ENCODE measurements around the gene ADIPOQ. TPM values are rescaled to one million over a fixed set of nuclear protein-coding genes. Genes with fewer than 3 reads are reported as not detected.

ADIPOQ gene
- total and polyA plus RNA-seq, 2 of the 4 experiments (the other 2 are of a cell fraction): not detected

DNA sequence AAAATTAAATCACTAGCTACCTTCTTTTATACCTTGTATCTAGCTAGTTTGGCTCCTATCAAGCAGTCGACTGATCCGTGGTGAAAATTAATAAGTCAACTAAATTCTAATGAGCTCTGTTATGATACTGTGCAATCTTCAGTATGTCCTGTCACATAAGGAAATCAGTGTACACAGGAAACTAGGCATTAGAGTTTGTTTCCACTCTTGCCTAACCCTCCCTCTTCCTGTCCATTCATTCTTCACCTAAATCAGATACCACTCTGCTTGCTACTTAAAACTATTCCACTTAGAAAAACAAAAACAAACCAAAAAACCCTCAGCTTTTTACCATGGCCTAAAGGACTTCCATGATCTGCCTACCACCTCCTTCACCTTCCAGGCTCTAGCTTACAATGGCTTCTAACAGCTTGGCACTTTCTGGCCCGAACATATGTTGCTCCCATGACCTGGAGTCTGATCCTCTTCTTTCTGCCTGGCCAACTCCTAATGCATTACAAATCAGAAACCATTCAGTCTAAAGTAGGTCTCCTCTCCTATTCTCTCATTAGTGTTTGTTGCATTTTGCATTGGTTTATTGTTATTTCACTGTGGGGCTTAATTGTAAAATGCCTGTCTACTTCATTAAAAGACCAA, 44.2 kb upstream of the ADIPOQ start:
- in situ Hi-C loops (cut with MboI; ENCODE audit: low sequenced_read_pairs): no loop called here

More for the DNA sequence above, 44.2 kb upstream of the ADIPOQ start:
- no peak overlapping the region for H4K8ac ChIP-seq (ENCODE audit: low read depth in 2 of 2, low read length in 2 of 2)
- H3K9me1 ChIP-seq (ENCODE audit: insufficient read depth, low read length): no peaks in the 10 kb centered on the region
- no peak for TF ChIP-seq CHD1 (IDR thresholded peaks at IDR 0.05; ENCODE audit: low read depth, low read length)
- TF ChIP-seq MAZ (IDR thresholded peaks at IDR 0.05; ENCODE audit: borderline replicate concordance, low read depth, low read length): no peak
- no peak for TF ChIP-seq POLR2A (IDR thresholded peaks at IDR 0.05; ENCODE audit: low read depth, low read length)
- no peak for TF ChIP-seq SMC3 (IDR thresholded peaks at IDR 0.05; ENCODE audit: low read depth, low read length)
- TF ChIP-seq MAFK (IDR thresholded peaks at IDR 0.05; ENCODE audit: low read depth, low read length): no peak
- TF ChIP-seq CEBPB (IDR thresholded peaks at IDR 0.05; ENCODE audit: low read depth, low read length): no peak
- TF ChIP-seq RAD21 (IDR thresholded peaks at IDR 0.05; ENCODE audit: low read length): no peak
- TF ChIP-seq NFE2L2 (IDR thresholded peaks at IDR 0.05; ENCODE audit: low read depth, low read length): no peak
- TF ChIP-seq RCOR1 (IDR thresholded peaks at IDR 0.05; ENCODE audit: insufficient replicate concordance, low read length): no peak
- TF ChIP-seq RFX5 (IDR thresholded peaks at IDR 0.05; ENCODE audit: low read depth, low read length): no peak
- TF ChIP-seq, protein P1, sequence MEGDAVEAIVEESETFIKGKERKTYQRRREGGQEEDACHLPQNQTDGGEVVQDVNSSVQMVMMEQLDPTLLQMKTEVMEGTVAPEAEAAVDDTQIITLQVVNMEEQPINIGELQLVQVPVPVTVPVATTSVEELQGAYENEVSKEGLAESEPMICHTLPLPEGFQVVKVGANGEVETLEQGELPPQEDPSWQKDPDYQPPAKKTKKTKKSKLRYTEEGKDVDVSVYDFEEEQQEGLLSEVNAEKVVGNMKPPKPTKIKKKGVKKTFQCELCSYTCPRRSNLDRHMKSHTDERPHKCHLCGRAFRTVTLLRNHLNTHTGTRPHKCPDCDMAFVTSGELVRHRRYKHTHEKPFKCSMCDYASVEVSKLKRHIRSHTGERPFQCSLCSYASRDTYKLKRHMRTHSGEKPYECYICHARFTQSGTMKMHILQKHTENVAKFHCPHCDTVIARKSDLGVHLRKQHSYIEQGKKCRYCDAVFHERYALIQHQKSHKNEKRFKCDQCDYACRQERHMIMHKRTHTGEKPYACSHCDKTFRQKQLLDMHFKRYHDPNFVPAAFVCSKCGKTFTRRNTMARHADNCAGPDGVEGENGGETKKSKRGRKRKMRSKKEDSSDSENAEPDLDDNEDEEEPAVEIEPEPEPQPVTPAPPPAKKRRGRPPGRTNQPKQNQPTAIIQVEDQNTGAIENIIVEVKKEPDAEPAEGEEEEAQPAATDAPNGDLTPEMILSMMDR (conservative IDR thresholded peaks at IDR 0.05; ENCODE audit: low read depth, low read length): no peak
- no peak overlapping the region for H4K5ac ChIP-seq (ENCODE audit: low read depth, low read length)
- H4K91ac ChIP-seq (ENCODE audit: insufficient read depth, low read depth, low read length): no peak overlapping the region
- ChIA-PET POLR2A (ENCODE audit: unreplicated experiment) (no interaction called here), CTCF (interaction anchor here (0.9 to 1.1 kb wide), 2 partner anchors 58 to 183 kb away, joined by 3 read pairs; no protein-coding TSS in a partner anchor)
- no peak overlapping the region for H2BK120ac ChIP-seq (ENCODE audit: low read depth, low read length)
- no peak overlapping the region for H3K9ac ChIP-seq (ENCODE audit: low read depth, low read length)
- no peak overlapping the region for H3K27ac ChIP-seq (ENCODE audit: insufficient read depth, low read length)
- H3K4me1 ChIP-seq (ENCODE audit: control insufficient read depth, insufficient read depth, low read length): no peaks in the 10 kb centered on the region
- peaks cover 3 to 8% of the 10 kb centered on the region in 2 experiments; a peak in 3 of 4 replicates for H3K79me1 ChIP-seq (ENCODE audit: low read depth in 1 of 2, low read length in 2 of 2)
- H3K4me3 ChIP-seq (ENCODE audit: insufficient read depth, low read depth, low read length): no peak overlapping the region
- H2BK20ac ChIP-seq (ENCODE audit: low read depth, low read length): no peak overlapping the region
- no peak overlapping the region for H2BK15ac ChIP-seq (ENCODE audit: low read depth, low read length)
- dilution Hi-C loops (cut with HindIII; ENCODE audit: low sequenced_read_pairs, unreplicated experiment): no loop called here
- intact Hi-C loops (cut with micrococcal nuclease): no loop called here
- no peak overlapping the region for H3K56ac ChIP-seq (ENCODE audit: extremely low read depth, insufficient read depth, low read length)
- 80% methylated on average over 1 of the region's 3 CpGs; no CpG with 5 or more reads in 1 of the 2 experiments for WGBS, 2 experiments (ENCODE audit: extremely low coverage in 2 of 2, insufficient read length in 1 of 2)
- no peak overlapping the region for H2AFZ ChIP-seq (replicated peaks; ENCODE audit: low read length, poor library complexity)
- H3K36me3 ChIP-seq (ENCODE audit: control insufficient read depth, insufficient read depth, low read length): peaks cover 6% of the 10 kb centered on the region; the same call in 1 of the 2 replicates
- no peaks in the 10 kb centered on the region for H4K20me1 ChIP-seq (ENCODE audit: insufficient read depth, low read length)
- H3K23ac ChIP-seq (ENCODE audit: low read depth, low read length): no peak overlapping the region
- no peak overlapping the region for H2BK5ac ChIP-seq (ENCODE audit: low read depth, low read length, poor library complexity, severe bottlenecking)
- no peak overlapping the region for H3K4me2 ChIP-seq (ENCODE audit: low read depth, low read length)
- no peaks in the 10 kb centered on the region for H3K27me3 ChIP-seq (ENCODE audit: control insufficient read depth, insufficient read depth, low read length)
- no peak overlapping the region for H2AK5ac ChIP-seq (ENCODE audit: low read depth, low read length)
- BruUV-seq (replicated peaks): no TSS peak
- no peak for ATAC-seq (ENCODE audit: low read depth)
- DNase-seq: no peak
- no peak overlapping the region for H3K18ac ChIP-seq (ENCODE audit: low read depth, low read length)
- H2AK9ac ChIP-seq (replicated peaks; ENCODE audit: low read depth, low read length, poor library complexity): no peak overlapping the region
- no peak overlapping the region for H3K14ac ChIP-seq (replicated peaks; ENCODE audit: low read depth, low read length)
- H3K9me3 ChIP-seq (ENCODE audit: control insufficient read depth, insufficient read depth, low read length): no peaks in the 10 kb centered on the region
- no peak overlapping the region for H3K4ac ChIP-seq (ENCODE audit: low read depth, low read length)
